NOMO-1 treated with dmso at 0.1 percent for 144 hours (cell line): ENCODE measurements around the gene TMPRSS7.
A peak's percentile ranks its signal among the peaks of the same experiment; 100 is the strongest.

ENCODE experiments used
- DNase-seq: peaks from one replicate; lab custom pipeline; 2025; ENCODE audit not compliant: unreplicated experiment; lab: John Stamatoyannopoulos, UW

Gene TMPRSS7

DNA sequence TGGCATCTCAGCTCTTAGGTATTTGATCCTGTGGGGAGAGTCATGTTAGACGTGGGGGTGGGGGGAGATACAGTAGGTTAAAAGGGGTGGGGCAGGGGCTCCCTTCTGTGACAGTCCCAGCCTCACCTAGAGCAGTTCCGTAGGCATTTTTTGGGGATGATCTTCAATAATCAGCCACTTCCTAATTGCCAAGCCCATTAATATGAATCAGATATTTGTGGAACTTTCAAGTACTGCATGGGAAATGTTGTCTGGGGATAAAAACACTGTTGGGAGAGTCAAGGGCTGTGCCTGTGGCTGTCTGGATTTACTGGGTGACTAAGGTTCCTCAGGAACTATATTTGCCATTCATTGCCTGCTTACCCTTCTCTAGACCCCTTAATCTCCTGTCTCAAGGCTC is 61.2 kb downstream of the TMPRSS7 start:
- no peak for DNase-seq

DNA sequence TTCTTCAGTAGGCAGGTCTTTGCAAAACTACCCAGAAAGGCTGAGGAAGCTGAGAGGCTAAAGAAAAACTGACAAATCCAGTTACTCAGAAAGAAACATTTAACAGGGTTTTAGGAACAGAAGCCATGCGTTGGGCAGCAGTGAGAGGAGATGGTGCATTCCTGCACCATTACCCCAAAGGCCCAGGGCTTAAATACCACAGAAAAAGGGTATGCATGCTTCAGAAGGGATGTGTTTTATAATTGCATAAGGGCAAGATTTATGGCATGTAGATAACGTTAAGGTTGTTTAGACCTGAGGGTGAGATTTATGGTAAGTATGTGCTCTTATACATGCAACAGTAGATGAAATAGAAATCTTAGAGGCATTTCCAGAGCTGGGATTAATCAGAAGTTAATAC is 61.6 kb downstream of the TMPRSS7 start:
- no peak for DNase-seq

DNA sequence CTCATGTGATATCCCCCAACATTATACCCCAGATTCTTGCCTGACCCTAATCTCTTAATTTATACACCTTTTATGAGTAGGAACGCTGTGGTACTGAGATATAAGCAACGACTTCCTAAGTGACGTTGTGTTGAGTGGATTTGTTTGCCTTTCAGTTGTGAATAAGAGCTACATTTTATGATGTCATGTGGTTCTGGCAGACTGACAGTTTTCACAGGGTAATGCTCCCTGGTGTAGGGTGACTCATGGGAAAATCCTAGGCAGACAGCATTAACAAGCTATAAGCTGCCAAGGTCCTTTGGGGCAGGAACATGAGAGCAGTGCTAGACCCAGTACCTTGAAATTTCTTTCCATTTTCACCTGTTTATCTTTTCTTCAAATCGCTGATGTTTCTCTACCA is 62.8 kb downstream of the TMPRSS7 start:
- no peak for DNase-seq

DNA sequence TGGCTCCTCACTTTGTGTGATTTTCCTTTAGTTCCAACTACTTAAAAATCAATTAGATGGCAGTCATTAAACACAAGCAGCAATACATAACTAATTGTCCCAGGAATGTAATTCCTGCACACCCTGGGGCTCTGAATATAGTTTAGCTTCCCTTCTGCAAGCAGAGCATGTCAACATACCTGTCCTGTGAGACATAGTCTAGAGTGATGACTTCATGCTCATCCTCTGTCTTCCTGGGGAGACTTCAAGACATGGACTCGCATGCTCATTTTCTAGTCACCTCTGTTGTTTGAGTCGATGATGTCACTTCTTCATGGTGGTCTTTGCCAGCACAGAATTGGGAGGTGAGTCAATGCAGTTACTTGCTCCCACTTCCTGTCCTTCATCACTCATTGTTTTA is 67.4 kb downstream of the TMPRSS7 start:
- DNase-seq = no peak

DNA sequence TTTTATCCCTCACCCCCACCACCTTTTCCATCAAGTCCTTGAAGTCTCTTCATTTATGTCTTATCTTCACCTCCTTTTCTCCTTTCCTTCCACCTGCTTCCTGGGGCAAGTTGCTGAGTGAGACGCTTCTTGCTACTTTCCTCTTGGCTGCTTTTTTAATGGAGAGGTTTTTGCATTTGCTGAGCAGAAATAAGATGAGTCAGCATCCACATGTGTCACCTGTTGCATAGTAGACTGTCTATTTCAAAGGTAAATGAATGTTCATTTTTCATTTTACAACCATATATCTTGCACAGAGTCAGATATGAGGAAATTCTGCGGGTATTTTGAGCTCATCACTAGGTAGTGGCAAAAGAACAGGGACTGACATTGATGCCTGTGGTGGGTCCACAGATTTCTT is 70.2 kb downstream of the TMPRSS7 start:
- DNase-seq = no peak

DNA sequence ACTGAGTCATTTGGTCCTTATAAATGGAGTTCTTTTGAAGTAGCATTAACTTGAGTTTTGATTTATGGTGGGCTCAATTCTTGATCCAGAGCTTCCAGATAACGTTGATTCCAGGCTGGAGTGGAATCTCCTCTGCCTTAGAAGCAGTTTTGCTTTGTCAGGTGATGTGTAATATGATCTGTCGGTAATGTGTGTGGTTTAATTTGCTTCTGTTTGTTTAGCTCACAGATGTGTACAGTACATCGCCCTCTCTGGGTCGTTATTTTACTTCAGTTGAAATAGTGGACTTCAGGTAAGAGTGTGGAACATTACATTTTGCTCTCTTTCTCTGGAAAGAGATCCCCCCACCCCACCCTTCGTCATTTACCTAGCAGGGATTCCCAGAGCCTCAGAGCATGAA is 74.8 kb downstream of the TMPRSS7 start:
- DNase-seq = no peak

DNA sequence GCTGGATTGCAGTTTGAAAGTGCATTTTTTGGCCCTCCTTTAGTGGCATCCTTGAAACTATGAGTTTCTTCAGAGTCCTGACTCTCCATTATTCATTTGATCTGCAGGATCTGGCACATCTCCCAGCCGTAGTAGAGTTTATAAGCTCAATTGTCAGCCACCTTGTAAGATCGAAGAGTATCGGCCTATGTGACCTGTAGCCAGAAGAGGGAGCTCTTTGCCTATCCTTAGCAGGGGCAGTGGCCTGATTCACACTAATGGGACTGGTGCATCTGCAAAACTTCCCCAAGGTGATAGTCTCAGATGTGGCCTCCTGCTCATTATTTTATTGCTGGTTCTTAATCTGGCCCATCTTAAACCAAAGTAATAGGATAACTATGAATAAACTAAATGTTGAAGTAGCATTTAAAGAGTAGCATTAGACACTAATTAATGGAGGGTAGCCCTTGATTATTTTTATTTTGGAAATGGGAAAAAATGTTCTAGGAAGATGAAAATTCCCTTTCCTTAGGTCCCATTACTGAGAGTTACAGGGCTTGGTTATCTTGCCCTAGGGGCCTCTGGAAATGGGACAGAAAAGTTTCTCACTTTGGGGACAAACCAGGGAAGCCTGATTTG is 77.4 kb downstream of the TMPRSS7 start:
- DNase-seq = peak; percentile 37

DNA sequence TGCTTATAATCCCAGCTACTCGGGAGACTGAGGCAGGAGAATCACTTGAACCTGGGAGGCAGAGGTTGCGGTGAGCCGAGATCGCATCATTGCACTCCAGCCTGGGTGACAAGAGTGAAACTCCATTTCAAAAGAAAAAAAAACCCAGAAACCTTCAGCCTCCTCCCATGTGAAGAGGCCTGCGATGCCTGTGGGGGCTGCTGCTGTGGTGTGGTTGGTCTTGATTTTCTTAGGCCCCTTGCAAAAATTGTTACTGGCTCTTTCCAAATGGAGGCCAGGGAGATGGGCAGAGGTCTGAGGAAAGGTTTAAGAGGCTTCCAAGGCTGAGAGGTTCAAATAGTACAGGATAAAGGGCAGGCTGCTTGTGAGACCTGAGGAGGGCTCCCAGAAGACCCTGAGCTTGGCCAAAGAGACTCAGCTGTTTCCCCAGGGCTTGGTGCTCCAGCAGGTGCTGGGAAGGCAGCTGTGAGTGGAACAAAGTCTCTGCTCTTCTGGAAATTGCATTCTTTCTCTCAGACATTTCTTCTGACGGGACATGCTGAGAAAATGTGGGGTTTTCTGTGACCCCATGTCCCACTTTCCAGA is 80.1 kb downstream of the TMPRSS7 start:
- no peak for DNase-seq

DNA sequence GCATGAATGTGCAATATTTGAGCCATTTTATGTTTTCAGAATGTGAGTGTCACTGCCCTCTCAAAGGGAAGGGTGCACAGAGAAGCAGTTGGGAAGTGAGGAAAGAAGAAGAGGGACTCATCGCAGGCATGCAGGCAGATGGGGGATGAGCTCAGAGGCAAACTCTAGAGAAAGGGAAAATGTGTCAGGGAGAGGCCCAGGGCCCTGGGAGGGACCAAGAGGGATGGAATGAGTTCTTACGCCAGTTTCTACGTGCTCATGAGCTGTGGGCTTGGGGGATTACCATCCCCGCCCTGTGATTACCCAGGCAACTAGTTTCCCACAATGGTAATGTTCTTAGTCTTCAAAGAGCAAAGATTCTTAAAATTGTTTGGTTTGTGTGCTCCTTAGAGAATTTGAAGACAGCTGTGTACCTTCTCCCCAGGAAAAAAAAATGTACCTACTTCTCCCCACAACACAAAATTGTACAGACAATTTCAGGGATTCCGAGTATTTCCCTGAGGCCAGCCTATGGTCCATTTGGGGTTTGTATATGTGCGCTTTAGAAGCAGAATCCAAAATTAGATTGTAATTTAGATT is 80.7 kb downstream of the TMPRSS7 start:
- DNase-seq = no peak

DNA sequence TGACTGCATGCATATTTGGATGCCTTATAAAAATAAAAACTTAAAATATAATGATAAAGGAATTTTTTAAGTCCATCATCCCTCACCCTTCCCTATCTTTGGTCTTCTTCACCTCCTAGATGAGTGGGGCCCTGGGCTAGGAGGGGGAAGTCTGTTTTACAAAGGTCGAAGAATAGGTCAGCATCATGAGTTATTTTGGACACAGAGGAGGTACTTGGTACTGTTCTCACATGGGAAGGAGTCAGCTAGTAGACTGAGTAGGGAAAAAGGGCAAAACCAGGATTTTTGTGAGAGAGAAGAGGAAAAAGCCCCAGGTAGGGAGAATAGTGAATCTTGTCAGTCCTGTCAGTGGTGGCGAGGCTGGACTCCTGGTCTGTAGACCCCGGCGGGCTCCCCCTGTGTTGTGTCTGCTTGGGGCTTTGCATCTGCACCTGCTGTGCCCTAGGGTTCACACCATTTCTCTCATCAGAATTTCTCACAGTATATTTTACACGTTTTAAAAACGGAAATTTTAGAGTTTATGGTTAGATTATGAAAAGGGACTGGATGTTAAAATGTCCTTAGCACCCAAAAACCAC is 81.4 kb downstream of the TMPRSS7 start:
- no peak for DNase-seq

DNA sequence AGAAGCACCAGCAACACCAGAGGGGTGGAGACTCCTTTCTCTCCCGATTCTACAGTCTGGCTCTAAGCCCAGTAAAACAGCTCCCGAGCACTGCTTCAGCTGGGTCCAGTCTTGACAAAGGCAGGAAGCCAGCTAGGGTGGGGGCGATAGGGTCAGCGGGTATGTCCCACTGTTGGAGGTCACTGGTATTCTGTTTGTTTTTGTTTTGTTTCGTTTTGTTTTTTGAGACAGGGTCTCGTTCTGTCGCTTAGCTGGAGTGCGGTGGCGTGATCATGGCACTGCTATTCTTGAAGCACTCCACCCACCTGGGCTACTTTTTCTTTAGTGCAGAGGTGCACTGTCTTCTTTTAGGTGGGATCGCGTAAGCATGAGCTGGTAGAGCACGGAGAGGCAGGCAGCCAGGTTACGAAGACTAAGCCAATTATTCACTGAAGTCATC is 82.2 kb downstream of the TMPRSS7 start:
- DNase-seq = no peak

DNA sequence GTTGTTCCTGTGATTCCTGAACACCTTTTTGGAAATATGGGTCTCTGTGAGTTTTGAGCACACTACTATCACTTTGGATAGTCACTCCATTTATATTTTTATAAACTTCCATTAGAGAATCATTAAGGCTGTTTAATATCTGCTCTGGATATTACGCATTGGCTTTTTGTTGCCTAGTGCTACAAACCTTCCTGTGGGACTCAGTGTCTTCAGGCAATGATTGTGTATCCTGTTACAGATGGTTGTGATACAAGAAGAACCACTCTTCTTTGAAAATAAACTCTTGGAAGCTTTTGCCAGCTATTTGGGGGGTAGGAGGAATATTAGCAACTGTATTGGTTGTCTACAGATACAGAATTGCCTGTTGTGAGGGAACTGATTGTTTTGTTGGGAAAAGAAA is 82.9 kb downstream of the TMPRSS7 start:
- no peak for DNase-seq

DNA sequence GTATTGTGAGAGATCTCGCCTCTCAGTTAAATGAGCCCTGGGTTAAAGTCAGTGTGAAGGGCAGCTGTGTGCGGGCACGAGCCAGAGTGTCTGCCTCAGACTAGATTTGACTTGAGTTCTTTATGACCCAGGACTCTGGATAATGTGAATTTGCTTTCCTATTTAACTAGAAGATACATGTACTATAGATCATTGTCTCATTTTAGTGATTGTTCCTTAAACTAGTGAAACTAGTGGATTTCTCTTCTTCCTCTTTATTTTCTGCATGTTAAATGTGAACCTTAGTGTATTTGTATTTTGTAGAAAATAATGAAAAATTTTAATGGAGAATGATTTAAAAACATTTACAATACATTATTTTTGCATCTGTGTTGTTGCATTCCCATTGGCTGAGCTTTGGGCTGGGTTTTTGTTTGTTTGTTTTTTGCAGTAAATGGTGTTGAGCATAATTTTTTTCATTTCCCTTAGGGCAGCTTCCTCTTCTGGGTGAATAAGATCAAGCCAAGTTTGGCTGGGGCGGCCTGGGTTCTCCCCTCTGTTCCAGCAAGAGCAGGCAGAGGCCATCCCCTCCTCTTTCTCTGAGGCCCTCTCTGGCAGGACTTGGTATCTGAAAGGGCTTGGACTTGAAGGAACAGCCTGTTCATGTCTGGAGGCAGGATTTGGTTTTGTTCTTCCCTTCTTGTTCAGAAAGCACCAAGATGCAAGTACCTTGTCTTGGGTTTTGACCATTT is 83.5 kb downstream of the TMPRSS7 start:
- peak; percentile 66 for DNase-seq

DNA sequence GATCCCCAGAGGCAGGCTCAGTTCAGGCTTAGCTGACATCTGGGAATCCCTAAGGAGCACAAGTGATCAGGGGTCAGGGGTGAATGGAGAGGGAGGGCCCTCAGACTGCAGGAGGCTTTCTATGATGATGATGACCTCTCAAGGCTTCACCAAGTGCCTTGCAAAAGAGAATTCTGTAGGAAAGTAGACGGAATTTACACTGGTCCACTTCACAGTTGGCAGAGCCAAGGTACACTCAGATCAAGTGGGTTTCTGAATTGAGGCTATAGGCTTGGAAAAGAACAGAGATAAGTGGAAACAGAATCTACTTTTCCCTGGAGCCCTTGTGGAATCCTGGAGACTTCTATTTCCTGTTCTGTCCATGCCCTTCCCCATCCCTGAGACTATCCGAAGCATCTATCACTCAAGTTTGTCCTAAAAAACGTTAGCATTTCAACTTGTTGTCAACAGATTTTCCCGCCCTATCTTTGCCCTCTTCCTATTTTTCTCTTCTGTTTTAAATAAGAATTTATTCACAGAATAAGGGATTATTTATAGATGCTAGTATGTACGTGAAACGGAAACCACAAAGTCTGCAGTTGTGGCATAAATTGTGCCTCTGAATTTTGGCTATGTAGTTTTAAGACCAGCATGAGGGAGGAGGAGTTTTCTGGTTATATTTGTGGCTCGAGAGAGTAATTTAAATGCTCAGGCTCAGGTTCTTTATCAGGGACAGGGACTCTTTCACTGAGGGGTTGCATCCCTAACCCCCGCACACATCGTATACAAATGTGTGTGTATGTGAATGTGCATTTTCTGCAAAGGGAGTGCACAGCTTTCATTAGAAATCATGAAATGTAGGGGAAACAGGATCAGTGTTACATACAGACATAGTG is 85.7 kb downstream of the TMPRSS7 start:
- DNase-seq = peak; percentile 28

DNA sequence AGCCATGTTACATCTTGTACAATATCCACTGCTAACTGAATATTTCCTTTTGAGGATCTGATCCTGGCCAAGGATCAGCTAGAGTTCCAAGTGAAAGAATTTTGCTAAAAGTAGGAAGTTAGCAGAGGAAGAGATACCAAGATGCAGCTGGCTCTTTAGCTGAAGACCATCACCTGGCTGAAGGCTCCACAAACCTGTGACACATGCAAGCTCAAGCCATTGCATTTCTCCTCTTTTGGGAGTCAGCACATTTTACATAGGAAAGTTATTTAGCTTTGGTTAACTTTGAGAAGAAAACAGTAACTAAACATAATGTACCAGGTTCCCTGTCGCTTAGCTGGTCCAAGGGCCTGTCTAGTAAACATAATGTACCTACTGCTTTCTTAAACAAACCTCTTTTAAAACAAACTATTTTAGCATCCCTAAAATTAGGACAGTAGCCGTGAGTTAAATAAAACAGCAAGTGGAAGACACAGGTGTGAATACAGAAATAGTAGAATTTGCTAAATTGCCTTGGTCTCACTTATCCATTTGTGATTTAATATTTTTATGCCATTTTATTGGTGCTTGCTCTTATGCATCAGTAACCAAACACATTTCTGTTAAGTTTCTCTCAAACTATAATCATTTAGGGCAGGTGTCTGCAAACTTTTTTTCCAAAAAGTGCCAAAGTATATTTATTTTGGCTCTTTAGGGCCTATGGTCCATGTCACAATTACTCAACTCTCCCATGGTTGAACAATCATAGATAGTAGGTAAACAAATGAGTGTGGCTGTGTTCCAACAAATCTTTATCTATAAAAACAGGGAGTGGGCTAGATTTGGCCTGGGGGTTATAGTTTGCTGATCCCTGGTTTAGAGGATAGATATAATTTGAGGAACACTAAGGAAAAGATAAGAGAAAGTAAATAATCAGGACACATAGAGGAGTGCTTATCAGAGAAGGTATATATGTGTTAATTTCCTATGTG is 87.3 kb downstream of the TMPRSS7 start:
- DNase-seq = no peak

DNA sequence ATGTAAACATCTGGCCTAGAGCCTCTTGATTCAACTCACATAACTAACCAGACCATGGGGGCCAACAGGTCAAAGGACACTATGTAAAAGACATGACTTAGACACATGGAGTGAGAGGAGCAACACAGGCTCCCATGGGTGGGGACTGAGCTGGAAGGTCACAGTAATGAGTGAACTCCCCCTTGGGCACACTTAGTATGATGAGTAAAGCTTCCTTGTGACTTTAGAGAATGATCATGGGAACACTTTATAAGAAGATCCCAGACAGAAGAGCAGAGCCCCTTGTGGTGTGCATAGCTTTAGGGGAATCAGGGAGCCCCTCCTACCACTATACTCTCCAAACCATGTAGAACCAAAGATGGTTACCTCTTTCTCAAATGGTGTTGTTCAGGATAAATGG is 88.3 kb downstream of the TMPRSS7 start:
- no peak for DNase-seq

DNA sequence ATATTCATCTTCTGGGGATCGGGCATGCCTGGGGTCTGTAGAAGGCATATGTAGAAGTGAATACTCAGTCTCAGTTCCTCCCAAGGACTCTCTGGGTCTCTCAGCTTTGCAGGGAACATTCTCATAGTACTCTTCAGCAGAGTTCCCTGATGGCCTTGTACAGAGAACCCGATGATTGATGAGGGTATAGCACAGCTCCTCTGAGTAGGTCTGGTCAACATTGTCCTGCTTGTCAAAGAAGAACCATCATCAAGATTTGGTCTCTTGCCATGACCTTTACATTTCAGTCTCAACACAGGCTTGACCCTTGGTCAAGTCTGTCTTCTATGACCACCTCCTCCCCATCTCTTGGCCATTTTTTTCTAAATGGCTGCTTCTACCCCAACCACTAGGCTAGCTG is 89.0 kb downstream of the TMPRSS7 start:
- no peak for DNase-seq

DNA sequence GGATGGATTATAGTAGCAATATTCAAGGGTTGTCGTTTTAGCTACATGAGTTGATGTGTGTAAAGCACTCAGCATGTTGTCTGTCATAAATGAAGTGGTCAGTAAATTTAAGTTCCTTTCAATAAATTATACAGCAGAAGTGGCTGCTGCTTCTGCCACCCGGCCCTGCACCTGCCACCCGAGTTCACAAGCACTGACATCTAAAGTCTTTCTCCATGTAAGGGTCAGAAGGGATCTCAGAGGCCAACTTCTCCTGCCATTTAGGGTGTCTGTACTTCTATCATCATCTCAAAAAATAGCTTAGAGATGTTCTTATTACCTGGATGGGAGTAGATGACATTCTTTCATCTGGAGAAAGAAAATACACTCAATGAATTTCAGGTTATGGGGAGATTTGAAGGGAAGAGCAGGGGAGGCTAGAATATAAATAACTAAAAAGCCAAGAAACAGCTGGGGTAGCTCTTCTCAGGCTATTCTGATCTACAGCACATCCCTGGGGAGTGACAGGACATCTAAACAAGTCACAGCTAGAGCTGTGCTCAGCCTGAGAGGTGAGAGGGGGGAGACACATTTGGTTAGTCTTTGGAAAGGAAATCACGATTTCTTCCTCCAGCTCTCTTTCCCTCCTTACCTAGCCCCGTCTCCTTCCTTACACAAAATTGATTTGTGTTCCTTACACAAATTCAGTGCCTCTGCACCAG is 90.5 kb downstream of the TMPRSS7 start:
- no peak for DNase-seq

DNA sequence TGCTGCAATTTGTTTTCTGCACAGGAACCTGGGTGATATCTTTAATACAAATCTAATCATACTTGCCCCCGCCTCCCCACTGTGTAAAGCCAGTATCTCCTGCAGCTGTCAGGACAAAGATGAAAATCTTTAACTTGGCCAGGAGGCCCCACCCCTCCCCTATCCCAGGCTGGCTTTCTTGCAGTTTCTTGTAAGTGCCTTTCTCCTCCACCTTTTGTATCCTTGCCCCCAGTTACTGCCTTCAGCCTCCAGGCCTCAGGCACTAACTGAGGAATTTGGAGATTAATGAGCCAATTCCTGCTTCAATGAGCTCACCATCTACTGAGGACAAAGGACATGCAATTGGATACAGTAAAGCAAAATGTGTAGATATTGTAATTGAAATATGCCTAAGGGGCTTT is 92.0 kb downstream of the TMPRSS7 start:
- DNase-seq = no peak
